GM12878 (cell line): ENCODE measurements around the gene IRF7.

Experiments used
- CTCF ChIP-seq, 3 experiments: IDR thresholded peaks in 2 of 3; conservative IDR thresholded peaks in 1 of 3; 2 replicates each; pipeline ENCODE4 v1.5.1; 2011; ENCODE audit warnings: low read depth in 3 of 3, low read length in 3 of 3, mild to moderate bottlenecking in 3 of 3, control low read depth in 2 of 3, moderate library complexity in 2 of 3, inconsistent platforms in 1 of 3, mixed read lengths in 1 of 3; ENCODE audit not compliant: control insufficient read depth in 2 of 3, insufficient read depth in 1 of 3; ENCODE audit errors: extremely low read depth in 1 of 3
- E2F4 ChIP-seq: IDR thresholded peaks from 2 replicates; pipeline ENCODE4 v1.6.1; 2012; ENCODE audit warnings: low read depth, low read length, improper control_type of control experiment
- EP300 ChIP-seq, 2 experiments: fragments of 150-350 bp in 1 of 2; IDR thresholded peaks; 2 replicates each; pipeline ENCODE4 v1.6.1; 2011 to 2012; ENCODE audit warnings: low read depth in 2 of 2, low read length in 2 of 2, borderline replicate concordance in 1 of 2, improper control_type of control experiment in 1 of 2, inconsistent platforms in 1 of 2; ENCODE audit not compliant: control insufficient read depth in 1 of 2
- JUND ChIP-seq: IDR thresholded peaks from 2 replicates; pipeline ENCODE4 v1.6.1; 2012; ENCODE audit warnings: low read depth, mild to moderate bottlenecking, low read length, improper control_type of control experiment, moderate library complexity
- POLR2A ChIP-seq: IDR thresholded peaks from 2 replicates; pipeline ENCODE4 v1.6.1; 2011; ENCODE audit warnings: low read depth, mild to moderate bottlenecking, low read length
- POLR2AphosphoS5 ChIP-seq: IDR thresholded peaks from 2 replicates; pipeline ENCODE4 v1.6.1; 2011; ENCODE audit warnings: mild to moderate bottlenecking, low read length, inconsistent platforms
- RAD21 ChIP-seq: IDR thresholded peaks from 2 replicates; pipeline ENCODE4 v1.6.1; 2011; ENCODE audit warnings: mild to moderate bottlenecking, low read depth, low read length, moderate library complexity; ENCODE audit not compliant: insufficient read depth
- TCF3 ChIP-seq: IDR thresholded peaks from 2 replicates; pipeline ENCODE4 v1.6.1; 2012; ENCODE audit warnings: low read depth, mild to moderate bottlenecking, low read length, borderline replicate concordance; ENCODE audit not compliant: insufficient read depth
- ZNF274 ChIP-seq: IDR thresholded peaks from one replicate; pipeline ENCODE4 v1.8.0; 2011; ENCODE audit not compliant: insufficient read length, insufficient read depth
- ZSCAN29 ChIP-seq: fragments of 450-650 bp; IDR thresholded peaks from 2 replicates; pipeline ENCODE4 v1.6.1; 2017; ENCODE audit warnings: mild to moderate bottlenecking, moderate library complexity

- TF ChIP-seq E2F4 (no peak), RAD21 (no peak), CTCF (IDR thresholded peaks at IDR 0.05 in 2 of 3, conservative IDR thresholded peaks at IDR 0.05 in 1 of 3; ENCODE audit: control insufficient read depth in 2 of 3, extremely low read depth in 1 of 3, insufficient read depth in 1 of 3, low read depth in 3 of 3, low read length in 3 of 3) (no peak), EP300 (IDR thresholded peaks at IDR 0.05; ENCODE audit: borderline replicate concordance in 1 of 2, control insufficient read depth in 1 of 2, low read depth in 2 of 2, low read length in 2 of 2) (no peak), POLR2A (no peak), POLR2AphosphoS5 (no peak), TCF3 (no peak), ZSCAN29 (no peak), JUND (no peak), ZNF274 (no peak)
Measured at GRCh38 chr11:653837-654236, 38.1 kb upstream of the IRF7 start.
